Dendritic cell treated with granulocyte-macrophage colony-stimulating factor and Interleukin-4, amounts not matched to agents 40 ng/mL and 50 ng/mL, for 4 days (primary cell): ENCODE data around the gene TPCN2.
A peak's percentile ranks its signal among the peaks of the same experiment; 100 is the strongest.

ENCODE experiments used
- H3K27ac Mint-ChIP-seq: one replicate; pipeline ENCODE4 v1.8.0; 2022; ENCODE audit warnings: mild to moderate bottlenecking, mixed read lengths
- H3K27me3 Mint-ChIP-seq: one replicate; pipeline ENCODE4 v1.8.0; 2022; ENCODE audit warnings: mild to moderate bottlenecking, mixed read lengths
- H3K36me3 Mint-ChIP-seq: one replicate; pipeline ENCODE4 v1.8.0; 2022; ENCODE audit warnings: low read depth, mixed read lengths
- H3K4me1 Mint-ChIP-seq: one replicate; pipeline ENCODE4 v1.8.0; 2022; ENCODE audit warnings: low read depth, mixed read lengths
- H3K4me3 Mint-ChIP-seq: one replicate; pipeline ENCODE4 v1.8.0; 2022; ENCODE audit warnings: mild to moderate bottlenecking, moderate library complexity, mixed read lengths
- H3K9me3 Mint-ChIP-seq: one replicate; pipeline ENCODE4 v1.8.0; 2022; ENCODE audit warnings: mixed read lengths
- intact Hi-C: fragments of 100-400 bp; cut with micrococcal nuclease; formaldehyde crosslinking; loops from one replicate; pipeline ENCODE4 v1.15.0; 2022

The TPCN2 gene

GRCh38 chr11:69159150-69159852 is 110.6 kb downstream of the TPCN2 start:
- H3K27me3 Mint-ChIP-seq, result peaks cover 45% of the 10 kb centered on the region
- peaks cover 18% of the 10 kb centered on the region for H3K9me3 Mint-ChIP-seq
- H3K4me1 Mint-ChIP-seq, result no peaks in the 10 kb centered on the region

GRCh38 chr11:69160296-69161116 is 111.8 kb downstream of the TPCN2 start:
- intact Hi-C loops, result no loop called here

More at GRCh38 chr11:69159150-69159852, 110.6 kb downstream of the TPCN2 start:
- intact Hi-C loops, result no loop called here
- Mint-ChIP-seq H3K36me3 (no peaks in the 10 kb centered on the region), H3K27ac (no peak overlapping the region), H3K4me3 (no peak overlapping the region)

GRCh38 chr11:69161117-69161407 is 112.3 kb downstream of the TPCN2 start:
- H3K4me3 Mint-ChIP-seq, result no peak overlapping the region
- H3K27me3 Mint-ChIP-seq, result peaks cover 39% of the 10 kb centered on the region
- intact Hi-C loops, result no loop called here
- H3K4me1 Mint-ChIP-seq, result no peaks in the 10 kb centered on the region
- H3K27ac Mint-ChIP-seq, result no peak overlapping the region
- peaks cover 19% of the 10 kb centered on the region for H3K9me3 Mint-ChIP-seq
- H3K36me3 Mint-ChIP-seq, result no peaks in the 10 kb centered on the region

More at GRCh38 chr11:69160296-69161116, 111.8 kb downstream of the TPCN2 start:
- no peak overlapping the region for H3K4me3 Mint-ChIP-seq
- no peak overlapping the region for H3K27ac Mint-ChIP-seq
- H3K9me3 Mint-ChIP-seq, result peaks cover 19% of the 10 kb centered on the region
- H3K36me3 Mint-ChIP-seq, result no peaks in the 10 kb centered on the region
- peaks cover 45% of the 10 kb centered on the region for H3K27me3 Mint-ChIP-seq
- no peaks in the 10 kb centered on the region for H3K4me1 Mint-ChIP-seq

GRCh38 chr11:69162505-69162904 is 113.8 kb downstream of the TPCN2 start:
- no peaks in the 10 kb centered on the region for H3K36me3 Mint-ChIP-seq
- H3K4me3 Mint-ChIP-seq, result no peak overlapping the region
- intact Hi-C loops, result no loop called here

GRCh38 chr11:69163842-69164241 is 115.1 kb downstream of the TPCN2 start:
- Mint-ChIP-seq H3K27me3 (peaks cover 27% of the 10 kb centered on the region), H3K4me1 (peaks cover 9% of the 10 kb centered on the region), H3K4me3 (no peak overlapping the region), H3K36me3 (no peaks in the 10 kb centered on the region), H3K9me3 (peaks cover 19% of the 10 kb centered on the region), H3K27ac (no peak overlapping the region)
- intact Hi-C loops, result no loop called here

More at GRCh38 chr11:69162505-69162904, 113.8 kb downstream of the TPCN2 start:
- H3K9me3 Mint-ChIP-seq, result peaks cover 19% of the 10 kb centered on the region
- H3K27me3 Mint-ChIP-seq, result peaks cover 36% of the 10 kb centered on the region
- peaks cover 9% of the 10 kb centered on the region for H3K4me1 Mint-ChIP-seq
- no peak overlapping the region for H3K27ac Mint-ChIP-seq

GRCh38 chr11:69164824-69165223 is 116.1 kb downstream of the TPCN2 start:
- intact Hi-C loops, result no loop called here

GRCh38 chr11:69165775-69166174 is 117.0 kb downstream of the TPCN2 start:
- peaks cover 9% of the 10 kb centered on the region for H3K4me1 Mint-ChIP-seq
- no peak overlapping the region for H3K4me3 Mint-ChIP-seq
- H3K36me3 Mint-ChIP-seq, result no peaks in the 10 kb centered on the region
- intact Hi-C loops, result no loop called here
- H3K27me3 Mint-ChIP-seq, result peaks cover 24% of the 10 kb centered on the region
- H3K9me3 Mint-ChIP-seq, result peaks cover 19% of the 10 kb centered on the region
- no peak overlapping the region for H3K27ac Mint-ChIP-seq

More at GRCh38 chr11:69164824-69165223, 116.1 kb downstream of the TPCN2 start:
- Mint-ChIP-seq H3K4me3 (no peak overlapping the region), H3K4me1 (peaks cover 9% of the 10 kb centered on the region), H3K9me3 (peaks cover 19% of the 10 kb centered on the region), H3K27me3 (peaks cover 24% of the 10 kb centered on the region), H3K27ac (no peak overlapping the region), H3K36me3 (no peaks in the 10 kb centered on the region)

GRCh38 chr11:69166218-69167115 is 117.7 kb downstream of the TPCN2 start:
- H3K36me3 Mint-ChIP-seq, result no peaks in the 10 kb centered on the region
- intact Hi-C loops, result no loop called here
- no peak overlapping the region for H3K4me3 Mint-ChIP-seq
- peaks cover 9% of the 10 kb centered on the region for H3K4me1 Mint-ChIP-seq
- H3K9me3 Mint-ChIP-seq, result peaks cover 19% of the 10 kb centered on the region
- H3K27me3 Mint-ChIP-seq, result peaks cover 22% of the 10 kb centered on the region
- peak overlapping the region; percentile 1 for H3K27ac Mint-ChIP-seq

- intact Hi-C loops, result no loop called here
- Mint-ChIP-seq H3K9me3 (peaks cover 19% of the 10 kb centered on the region), H3K36me3 (no peaks in the 10 kb centered on the region), H3K4me1 (peaks cover 9% of the 10 kb centered on the region), H3K27me3 (peaks cover 22% of the 10 kb centered on the region), H3K27ac (peak overlapping the region; percentile 1), H3K4me3 (no peak overlapping the region)
Measured at GRCh38 chr11:69167130-69167915, 118.6 kb downstream of the TPCN2 start.

- Mint-ChIP-seq H3K4me1 (peaks cover 9% of the 10 kb centered on the region), H3K4me3 (no peak overlapping the region), H3K36me3 (no peaks in the 10 kb centered on the region), H3K9me3 (peaks cover 12% of the 10 kb centered on the region), H3K27ac (no peak overlapping the region), H3K27me3 (peaks cover 22% of the 10 kb centered on the region)
- intact Hi-C loops, result no loop called here
Measured at GRCh38 chr11:69167916-69168691, 119.4 kb downstream of the TPCN2 start.

- H3K9me3 Mint-ChIP-seq, result no peaks in the 10 kb centered on the region
- peaks cover 9% of the 10 kb centered on the region for H3K4me1 Mint-ChIP-seq
- H3K4me3 Mint-ChIP-seq, result no peak overlapping the region
- no peak overlapping the region for H3K27ac Mint-ChIP-seq
- no peaks in the 10 kb centered on the region for H3K36me3 Mint-ChIP-seq
- intact Hi-C loops, result no loop called here
- H3K27me3 Mint-ChIP-seq, result peaks cover 19% of the 10 kb centered on the region
Measured at GRCh38 chr11:69169479-69169878, 120.7 kb downstream of the TPCN2 start.

- Mint-ChIP-seq H3K4me1 (peaks cover 9% of the 10 kb centered on the region), H3K27me3 (peaks cover 18% of the 10 kb centered on the region), H3K36me3 (no peaks in the 10 kb centered on the region), H3K4me3 (no peak overlapping the region), H3K9me3 (no peaks in the 10 kb centered on the region), H3K27ac (no peak overlapping the region)
- intact Hi-C loops, result no loop called here
Measured at GRCh38 chr11:69170704-69171103, 122.0 kb downstream of the TPCN2 start.
